Chondrocyte (in vitro differentiated cells): ENCODE results near the gene STAB1. TPM values are rescaled to one million over a fixed set of nuclear protein-coding genes. Genes with fewer than 3 reads are reported as not detected.
A peak's percentile ranks its signal among the peaks of the same experiment; 100 is the strongest.

ENCODE experiments used
- DNase-seq: peaks from one replicate; pipeline ENCODE4 v3.0.0; 2021; ENCODE audit warnings: mixed read lengths, low spot score
- H3K27ac Mint-ChIP-seq: one replicate; pipeline ENCODE4 v1.8.0; 2021; ENCODE audit warnings: mild to moderate bottlenecking, moderate library complexity, mixed read lengths; ENCODE audit not compliant: unreplicated experiment
- H3K27me3 Mint-ChIP-seq: 2 replicates; pipeline ENCODE4 v1.8.0; 2021; ENCODE audit warnings: low read depth, mixed read lengths
- H3K36me3 Mint-ChIP-seq: 2 replicates; pipeline ENCODE4 v1.8.0; 2021; ENCODE audit warnings: low read depth, mixed read lengths
- H3K4me1 Mint-ChIP-seq: 2 replicates; pipeline ENCODE4 v1.8.0; 2021; ENCODE audit warnings: low read depth, mild to moderate bottlenecking, mixed read lengths
- H3K4me3 Mint-ChIP-seq: one replicate; pipeline ENCODE4 v1.8.0; 2021; ENCODE audit warnings: mild to moderate bottlenecking, moderate library complexity, mixed read lengths; ENCODE audit not compliant: unreplicated experiment
- H3K9me3 Mint-ChIP-seq: 2 replicates; pipeline ENCODE4 v1.8.0; 2021; ENCODE audit warnings: low read depth, mixed read lengths
- total RNA-seq: library from RNA; stranded (reverse); gene quantifications from 3 replicates; pipeline ENCODE4 v1.2.1, GENCODE V29; 2021
- TF ChIP-seq, protein P1 (sequence below): fragments of 200-600 bp; sonication (generic); IDR thresholded peaks from 2 replicates; pipeline ENCODE4 v1.5.0; 2021; ENCODE audit warnings: antibody characterized with exemption, mild to moderate bottlenecking, moderate library complexity

Gene STAB1
- total RNA-seq, 1 donor from 2014 or later, result not detected

- no peaks in the 10 kb centered on the region for H3K9me3 Mint-ChIP-seq
- peak; percentile 86 for DNase-seq
- peaks cover 13% of the 10 kb centered on the region for H3K4me1 Mint-ChIP-seq
- TF ChIP-seq, protein P1, sequence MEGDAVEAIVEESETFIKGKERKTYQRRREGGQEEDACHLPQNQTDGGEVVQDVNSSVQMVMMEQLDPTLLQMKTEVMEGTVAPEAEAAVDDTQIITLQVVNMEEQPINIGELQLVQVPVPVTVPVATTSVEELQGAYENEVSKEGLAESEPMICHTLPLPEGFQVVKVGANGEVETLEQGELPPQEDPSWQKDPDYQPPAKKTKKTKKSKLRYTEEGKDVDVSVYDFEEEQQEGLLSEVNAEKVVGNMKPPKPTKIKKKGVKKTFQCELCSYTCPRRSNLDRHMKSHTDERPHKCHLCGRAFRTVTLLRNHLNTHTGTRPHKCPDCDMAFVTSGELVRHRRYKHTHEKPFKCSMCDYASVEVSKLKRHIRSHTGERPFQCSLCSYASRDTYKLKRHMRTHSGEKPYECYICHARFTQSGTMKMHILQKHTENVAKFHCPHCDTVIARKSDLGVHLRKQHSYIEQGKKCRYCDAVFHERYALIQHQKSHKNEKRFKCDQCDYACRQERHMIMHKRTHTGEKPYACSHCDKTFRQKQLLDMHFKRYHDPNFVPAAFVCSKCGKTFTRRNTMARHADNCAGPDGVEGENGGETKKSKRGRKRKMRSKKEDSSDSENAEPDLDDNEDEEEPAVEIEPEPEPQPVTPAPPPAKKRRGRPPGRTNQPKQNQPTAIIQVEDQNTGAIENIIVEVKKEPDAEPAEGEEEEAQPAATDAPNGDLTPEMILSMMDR, result no peak
- no peaks in the 10 kb centered on the region for H3K27me3 Mint-ChIP-seq
- peaks cover 21% of the 10 kb centered on the region for H3K36me3 Mint-ChIP-seq
- H3K27ac Mint-ChIP-seq, result no peak overlapping the region
- H3K4me3 Mint-ChIP-seq, result no peak overlapping the region
These were observed 32.0 kb downstream of the STAB1 start for GRCh38 chr3:52527039-52527731.

DNA sequence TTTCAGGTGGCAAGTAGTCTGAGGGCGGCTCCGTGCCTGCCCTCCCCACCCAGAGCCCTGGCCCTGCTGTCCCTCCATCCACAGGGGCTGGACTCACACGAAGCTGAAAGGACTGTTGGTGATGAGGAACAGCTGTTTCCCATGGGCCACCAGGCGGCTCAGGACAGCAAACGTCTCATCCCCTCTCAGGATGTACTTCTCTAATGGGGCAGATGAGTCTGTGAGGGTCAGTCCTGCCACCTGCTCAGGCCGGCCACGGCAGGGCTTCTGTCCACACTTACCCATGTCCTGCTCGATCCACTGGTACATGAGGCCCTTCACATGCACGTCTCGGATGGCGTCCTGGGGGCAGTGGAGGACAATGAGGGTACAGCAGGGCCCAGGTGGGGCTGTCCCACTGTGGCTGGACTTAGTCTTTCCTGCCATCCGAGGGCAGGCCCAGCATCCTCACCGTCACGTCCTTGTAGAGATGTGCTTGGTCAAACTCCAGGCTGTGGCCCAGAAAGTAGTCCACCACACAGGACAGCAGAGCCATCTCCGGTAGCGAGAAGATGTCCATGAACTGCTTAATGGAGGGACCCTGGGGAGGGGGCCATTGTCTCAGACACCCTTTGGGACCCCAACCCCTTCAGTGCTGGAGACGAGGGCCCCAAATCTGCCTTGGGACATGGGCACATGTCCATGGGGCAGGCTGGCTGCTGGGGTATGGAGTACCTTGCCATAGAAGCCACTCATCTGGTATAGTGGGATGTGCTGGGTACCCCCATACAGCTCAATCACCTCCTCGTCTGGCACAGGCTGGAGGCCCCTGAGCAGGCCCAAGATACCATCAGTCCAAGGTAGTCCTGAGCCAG, 32.8 kb downstream of the STAB1 start:
- Mint-ChIP-seq H3K27me3 (no peaks in the 10 kb centered on the region), H3K4me1 (peaks cover 18% of the 10 kb centered on the region), H3K27ac (no peak overlapping the region), H3K9me3 (no peaks in the 10 kb centered on the region), H3K36me3 (peaks cover 21% of the 10 kb centered on the region), H3K4me3 (no peak overlapping the region)
- TF ChIP-seq, protein P1, result no peak
- peak; percentile 79 for DNase-seq

GRCh38 chr3:52528586-52529375, 33.6 kb downstream of the STAB1 start:
- H3K4me1 Mint-ChIP-seq, result peaks cover 18% of the 10 kb centered on the region
- H3K9me3 Mint-ChIP-seq, result no peaks in the 10 kb centered on the region
- H3K27ac Mint-ChIP-seq, result no peak overlapping the region
- no peaks in the 10 kb centered on the region for H3K27me3 Mint-ChIP-seq
- peaks cover 21% of the 10 kb centered on the region for H3K36me3 Mint-ChIP-seq
- TF ChIP-seq, protein P1, result no peak
- DNase-seq, result peak; percentile 83
- no peak overlapping the region for H3K4me3 Mint-ChIP-seq

DNA sequence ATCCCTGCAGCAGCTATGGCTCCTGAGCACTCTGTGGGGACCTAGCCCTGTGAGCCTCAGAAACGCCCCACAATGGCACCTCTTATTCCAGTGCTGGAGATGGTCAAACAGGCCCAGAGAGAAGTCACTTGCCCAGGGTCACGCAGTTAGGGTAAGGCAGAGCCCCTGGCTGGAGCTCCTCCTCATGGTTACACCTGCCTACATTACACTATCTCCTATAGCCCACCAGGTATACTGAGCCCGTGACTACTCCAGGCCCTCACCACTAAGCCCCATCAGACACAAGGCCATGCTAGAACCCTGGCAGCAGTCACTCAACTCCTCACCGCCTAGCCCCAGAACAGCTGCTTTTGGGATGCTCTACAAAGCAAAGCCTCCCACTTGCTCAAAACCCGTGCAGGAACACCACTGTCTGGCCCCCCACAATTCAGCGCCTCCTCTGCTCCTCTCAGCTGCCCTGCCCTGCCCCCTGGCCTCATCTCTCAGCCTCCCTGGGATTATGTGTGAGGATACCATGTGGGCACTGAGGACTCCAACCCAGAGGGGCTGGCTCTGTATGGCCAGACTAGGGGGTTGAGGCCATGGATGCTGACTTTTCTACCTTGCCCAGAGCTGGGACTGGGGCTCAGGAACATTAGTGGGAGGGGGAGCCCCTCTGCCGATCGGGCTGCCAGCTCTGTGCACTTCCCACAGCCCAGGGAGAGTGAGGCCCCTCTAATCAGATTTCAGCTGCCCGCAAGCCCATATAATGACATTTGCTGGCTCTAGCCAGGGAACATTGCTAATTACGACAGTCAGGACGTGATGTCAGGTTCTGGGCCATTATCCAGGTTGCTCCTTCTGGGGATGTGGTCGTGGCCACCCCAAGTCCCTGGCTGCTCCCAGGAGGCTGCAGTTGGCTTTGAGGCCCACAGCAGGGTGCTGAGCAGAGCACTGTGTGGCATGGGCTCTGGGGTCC, 34.5 kb downstream of the STAB1 start:
- no peaks in the 10 kb centered on the region for H3K27me3 Mint-ChIP-seq
- peak overlapping the region; percentile 49 for H3K27ac Mint-ChIP-seq
- TF ChIP-seq, protein P1, result no peak
- no peaks in the 10 kb centered on the region for H3K9me3 Mint-ChIP-seq
- H3K4me1 Mint-ChIP-seq, result peaks cover 22% of the 10 kb centered on the region
- DNase-seq, result no peak
- no peak overlapping the region for H3K4me3 Mint-ChIP-seq
- peaks cover 15% of the 10 kb centered on the region for H3K36me3 Mint-ChIP-seq
